ENCODE results near the gene PANK2. TPM values are rescaled to one million over a fixed set of nuclear protein-coding genes. Genes with fewer than 3 reads are reported as not detected.
"Not testable (repeated sequence)": the region's sequence is repeated elsewhere in the genome, so short reads cannot be mapped to it uniquely, and the experiment has no call there.

PANK2 gene
- total RNA-seq, 1 donor from 2014 or later: 65.4 TPM

- H3K36me3 Mint-ChIP-seq (ENCODE audit: low read depth): peaks cover 30% of the 10 kb centered on the region
- peaks cover 6% of the 10 kb centered on the region for H3K4me1 Mint-ChIP-seq
- no peak overlapping the region for H3K27ac Mint-ChIP-seq (ENCODE audit: unreplicated experiment)
- H3K9me3 Mint-ChIP-seq: peaks cover 6% of the 10 kb centered on the region
- H3K27me3 Mint-ChIP-seq (ENCODE audit: low read depth): no peaks in the 10 kb centered on the region
- DNase-seq (ENCODE audit: low read depth, low spot score): no peak
- TF ChIP-seq CTCF (conservative IDR thresholded peaks at IDR 0.05): no peak
- no peak overlapping the region for H3K4me3 Mint-ChIP-seq
Measured at GRCh38 chr20:3971145-3971544, 82.0 kb downstream of the PANK2 start.

GRCh38 chr20:3972161-3972560 lies 83.0 kb downstream of the PANK2 start:
- Mint-ChIP-seq H3K4me3 (no peak overlapping the region), H3K4me1 (peaks cover 6% of the 10 kb centered on the region), H3K27ac (ENCODE audit: unreplicated experiment) (no peak overlapping the region), H3K27me3 (ENCODE audit: low read depth) (no peaks in the 10 kb centered on the region), H3K9me3 (peaks cover 6% of the 10 kb centered on the region), H3K36me3 (ENCODE audit: low read depth) (peaks cover 30% of the 10 kb centered on the region)
- no peak for TF ChIP-seq CTCF (conservative IDR thresholded peaks at IDR 0.05)
- no peak for DNase-seq (ENCODE audit: low read depth, low spot score)

GRCh38 chr20:3972631-3973030 lies 83.4 kb downstream of the PANK2 start:
- H3K9me3 Mint-ChIP-seq; DNase-seq (ENCODE audit: low read depth, low spot score); H3K27ac Mint-ChIP-seq (ENCODE audit: unreplicated experiment); H3K4me1 Mint-ChIP-seq; H3K4me3 Mint-ChIP-seq; H3K27me3 Mint-ChIP-seq (ENCODE audit: low read depth): not testable (repeated sequence)
- H3K36me3 Mint-ChIP-seq (ENCODE audit: low read depth): peaks cover 26% of the 10 kb centered on the region

- no peak for DNase-seq (ENCODE audit: low read depth, low spot score)
- no peak overlapping the region for H3K27ac Mint-ChIP-seq (ENCODE audit: unreplicated experiment)
- H3K36me3 Mint-ChIP-seq (ENCODE audit: low read depth): peaks cover 26% of the 10 kb centered on the region
- no peaks in the 10 kb centered on the region for H3K27me3 Mint-ChIP-seq (ENCODE audit: low read depth)
- H3K4me1 Mint-ChIP-seq: peaks cover 6% of the 10 kb centered on the region
- H3K4me3 Mint-ChIP-seq: no peak overlapping the region
- no peak for TF ChIP-seq CTCF (conservative IDR thresholded peaks at IDR 0.05)
- H3K9me3 Mint-ChIP-seq: peaks cover 6% of the 10 kb centered on the region
Measured at GRCh38 chr20:3973705-3974104, 84.5 kb downstream of the PANK2 start.

- no peaks in the 10 kb centered on the region for H3K27me3 Mint-ChIP-seq (ENCODE audit: low read depth)
- H3K4me1 Mint-ChIP-seq: peaks cover 15% of the 10 kb centered on the region
- H3K36me3 Mint-ChIP-seq (ENCODE audit: low read depth): peaks cover 23% of the 10 kb centered on the region
- no peak for DNase-seq (ENCODE audit: low read depth, low spot score)
- H3K4me3 Mint-ChIP-seq: no peak overlapping the region
- H3K9me3 Mint-ChIP-seq: peaks cover 6% of the 10 kb centered on the region
- no peak for TF ChIP-seq CTCF (conservative IDR thresholded peaks at IDR 0.05)
- no peak overlapping the region for H3K27ac Mint-ChIP-seq (ENCODE audit: unreplicated experiment)
Measured at GRCh38 chr20:3976511-3976910, 87.3 kb downstream of the PANK2 start.

Small RNAs within 50 kb of the gene (microRNA-seq; reads per million reads assigned to microRNA genes)
- gene MIR103A2 (3.0 reads per million), gene MIR103B2 (not detected)

Other genes starting within 250 kb of the PANK2 start
- gene GFRA4, start 226.0 kb upstream of the PANK2 start, total RNA-seq: not detected in 2 replicates
- gene ADAM33, start 207.4 kb upstream of the PANK2 start, total RNA-seq: 3.0 and 3.2 TPM in 2 replicates
- gene SIGLEC1, start 176.8 kb upstream of the PANK2 start, total RNA-seq: not detected in 2 replicates
- 1.1 and 1.3 TPM in 2 replicates for gene HSPA12B, start 156.7 kb upstream of the PANK2 start, total RNA-seq
- 86.0 and 93.0 TPM in 2 replicates for gene ADISSP, start 121.6 kb upstream of the PANK2 start, total RNA-seq
- gene SPEF1, start 107.9 kb upstream of the PANK2 start, total RNA-seq: 0.54 and 0.55 TPM in 2 replicates
- 82.1 and 83.6 TPM in 2 replicates for gene CENPB, start 102.6 kb upstream of the PANK2 start, total RNA-seq
- 46.5 and 47.5 TPM in 2 replicates for gene CDC25B, start 93.1 kb upstream of the PANK2 start, total RNA-seq
- 9.3 and 12.8 TPM in 2 replicates for gene AP5S1, start 68.8 kb upstream of the PANK2 start, total RNA-seq
- gene MAVS, start 42.6 kb upstream of the PANK2 start, total RNA-seq: 37.2 and 38.3 TPM in 2 replicates
- 34.9 and 35.1 TPM in 2 replicates for gene RNF24, start 126.2 kb downstream of the PANK2 start, total RNA-seq